GM15510 (cell line): Measurements from ENCODE around the gene EPYC.

Experiments used
- POLR2A ChIP-seq: IDR thresholded peaks from 3 replicates; pipeline ENCODE4 v1.6.1; 2011; ENCODE audit warnings: borderline replicate concordance; ENCODE audit not compliant: insufficient read length; ENCODE audit errors: extremely low read depth

The EPYC gene

DNA sequence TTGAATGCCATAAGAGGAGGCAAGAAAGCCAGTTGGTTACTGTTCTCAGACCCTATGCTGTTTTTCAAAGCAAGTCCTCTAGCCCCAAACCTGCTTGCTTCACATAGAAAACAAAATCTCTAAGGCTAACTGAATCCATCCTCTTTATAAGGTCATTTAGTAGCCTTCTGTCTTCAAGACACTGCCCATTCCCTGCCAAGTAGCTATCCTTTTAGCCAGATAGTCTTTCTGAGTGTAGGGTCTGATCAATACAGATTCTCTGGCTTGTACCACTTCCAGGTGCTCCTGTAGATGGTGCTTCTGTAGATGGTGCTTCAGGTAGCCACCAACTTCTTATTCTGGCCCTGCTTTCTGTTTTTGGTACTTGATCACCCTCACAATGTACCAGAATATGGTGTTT, 33.9 kb downstream of the EPYC start:
- TF ChIP-seq POLR2A, result no peak

DNA sequence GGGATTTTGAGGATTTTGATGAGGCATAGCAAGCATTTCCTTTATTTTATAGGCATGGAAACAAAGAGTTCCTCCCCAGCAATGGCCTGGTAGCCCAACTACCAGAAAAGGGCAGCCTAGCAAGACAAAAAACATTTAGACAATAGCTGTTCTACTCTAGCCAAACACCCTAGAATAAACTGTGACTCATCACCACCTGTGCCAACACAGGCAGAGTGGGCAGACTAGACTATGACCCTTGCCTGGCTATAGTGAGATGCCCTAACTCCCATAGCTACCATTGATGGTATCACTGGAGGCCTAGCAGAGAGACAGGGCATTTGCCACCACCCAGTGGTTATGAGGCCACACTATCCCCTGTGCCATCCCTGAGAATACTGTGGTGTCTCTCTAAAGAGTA, 34.3 kb downstream of the EPYC start:
- TF ChIP-seq POLR2A, result no peak

DNA sequence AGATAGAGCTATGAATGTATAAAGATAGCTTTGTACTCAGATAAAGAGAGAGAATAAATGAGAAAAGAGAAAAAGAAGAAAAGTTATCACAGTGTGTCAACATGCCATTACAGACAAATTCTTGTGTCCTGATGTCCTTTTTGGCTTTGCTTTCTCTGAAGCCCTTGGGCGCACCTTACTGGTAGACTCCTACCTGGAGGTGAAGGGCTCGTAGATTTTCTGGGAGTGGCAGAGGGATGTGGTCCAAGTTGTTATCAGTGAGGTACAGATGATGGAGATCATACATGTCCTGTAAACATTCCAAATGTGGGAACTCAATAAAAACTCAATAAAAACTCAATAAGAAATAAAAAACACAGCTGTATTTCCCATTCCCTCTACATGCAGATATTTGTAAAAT, 34.9 kb downstream of the EPYC start:
- TF ChIP-seq POLR2A, result no peak

DNA sequence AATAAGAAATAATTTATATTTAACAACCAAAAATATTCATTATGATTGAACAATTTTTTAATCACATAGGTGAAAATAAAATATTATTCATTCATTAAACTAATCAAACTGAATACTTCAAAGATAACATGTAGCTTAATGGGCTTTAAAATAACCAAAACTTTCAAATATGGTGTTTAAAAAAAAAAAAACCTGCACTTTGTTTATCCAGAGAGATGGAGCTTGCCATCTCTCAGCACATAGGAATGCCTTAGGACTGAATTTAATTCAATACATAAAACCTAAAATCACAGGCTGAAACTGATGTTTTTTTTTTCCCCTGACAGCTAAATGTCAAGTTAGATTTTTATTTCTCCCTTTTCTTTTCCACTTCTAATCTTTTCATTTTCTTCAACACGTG, 35.4 kb downstream of the EPYC start:
- TF ChIP-seq POLR2A, result no peak

DNA sequence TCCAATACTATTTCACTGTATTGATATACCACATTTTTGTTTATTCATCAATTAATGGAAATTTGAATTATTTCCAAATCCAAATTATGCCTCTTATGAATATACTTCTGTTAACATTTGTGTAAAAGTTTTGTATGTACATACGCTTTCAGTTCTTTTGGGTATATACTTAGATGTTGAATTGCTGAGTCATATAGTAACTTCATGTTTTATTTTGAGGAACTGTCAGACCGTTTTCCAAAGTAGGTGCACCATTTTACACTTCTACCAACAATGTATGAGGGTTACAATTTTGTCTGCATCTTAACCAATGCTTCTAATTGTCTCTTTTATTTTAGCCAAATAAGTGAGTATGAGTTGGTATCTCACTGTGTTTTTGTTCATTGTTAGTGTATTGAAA, 39.6 kb downstream of the EPYC start:
- no peak for TF ChIP-seq POLR2A

DNA sequence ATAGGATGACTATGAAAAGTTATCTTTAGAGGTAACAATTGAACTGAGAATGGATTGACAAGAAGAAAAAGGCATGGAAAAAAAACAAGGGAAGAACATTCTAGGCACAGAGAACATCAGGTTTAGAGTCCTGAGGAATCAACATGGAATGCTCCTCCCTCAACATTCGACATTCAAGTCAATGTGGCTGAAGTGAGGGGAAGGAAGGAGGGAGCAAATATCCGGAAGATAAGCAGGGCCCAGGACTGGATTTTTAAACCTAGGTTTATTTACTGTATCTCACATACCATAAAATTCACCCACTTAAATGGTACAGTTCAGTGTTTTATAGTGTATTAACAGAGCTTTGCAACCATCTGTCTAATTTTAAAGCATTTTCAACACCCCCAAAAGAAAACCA, 40.2 kb downstream of the EPYC start:
- TF ChIP-seq POLR2A, result no peak

DNA sequence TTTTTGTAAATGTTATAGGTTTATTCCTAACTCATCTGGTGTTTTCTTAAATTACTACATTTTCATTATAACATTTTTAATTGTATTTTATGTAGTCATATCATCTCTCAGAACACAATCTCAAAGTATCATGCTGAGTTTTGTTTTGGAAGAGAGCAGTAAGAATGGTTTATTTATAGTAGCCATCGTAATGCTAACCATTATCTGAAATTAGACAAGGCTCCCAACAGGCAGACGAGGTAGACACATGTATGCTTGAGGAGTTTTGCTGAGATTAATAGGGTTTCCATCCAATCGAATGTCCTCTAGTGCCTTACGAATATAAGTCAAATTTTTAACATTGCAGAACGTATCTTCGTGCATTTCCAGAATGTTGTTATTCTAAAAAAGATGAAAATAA, 40.8 kb downstream of the EPYC start:
- TF ChIP-seq POLR2A, result no peak

DNA sequence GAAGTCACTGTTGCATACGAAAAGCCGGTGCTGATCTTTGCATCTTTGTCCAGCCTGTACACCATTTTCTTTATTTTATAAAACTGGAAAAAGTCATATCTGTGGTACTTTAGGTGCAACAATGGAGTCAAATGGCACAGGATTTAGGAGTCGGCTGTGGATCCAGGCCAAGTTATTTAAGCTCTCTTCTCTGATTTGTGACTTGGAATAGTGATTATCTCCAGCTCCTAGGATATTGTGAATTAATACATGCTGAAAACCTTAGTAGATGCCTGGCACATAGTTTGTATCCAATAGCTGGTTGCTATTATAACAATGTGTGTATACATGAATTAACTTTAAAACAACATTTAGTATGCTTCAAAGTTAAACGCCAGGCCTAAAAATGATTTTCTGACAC, 43.6 kb downstream of the EPYC start:
- no peak for TF ChIP-seq POLR2A

DNA sequence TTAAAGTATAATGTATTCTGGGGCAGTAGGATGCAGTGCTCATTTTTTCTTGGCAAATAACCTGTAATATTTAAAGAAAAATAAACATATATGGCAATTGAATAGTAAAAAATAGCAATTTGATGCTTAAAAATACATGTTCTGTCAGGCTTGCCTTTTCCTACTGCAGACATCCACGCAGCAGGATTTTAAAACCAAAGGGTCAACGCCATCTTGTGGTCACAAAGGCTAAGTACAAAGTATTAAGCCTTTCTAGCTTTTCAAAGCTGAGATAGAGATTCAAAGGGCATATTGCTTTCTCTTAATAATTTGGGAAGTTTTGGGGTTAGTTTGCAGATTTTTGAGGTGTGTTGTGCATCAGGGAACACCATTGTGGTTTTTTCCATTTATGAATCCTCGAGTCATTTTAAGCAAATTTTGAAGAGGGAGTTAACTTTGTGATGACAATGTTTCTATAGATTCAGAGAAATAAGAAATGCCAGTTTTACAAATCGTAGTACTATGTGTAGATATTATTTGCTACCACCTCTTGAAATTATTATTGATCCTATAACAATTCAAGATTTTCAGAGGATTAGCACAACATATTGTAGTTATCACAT, 45.1 kb downstream of the EPYC start:
- no peak for TF ChIP-seq POLR2A

DNA sequence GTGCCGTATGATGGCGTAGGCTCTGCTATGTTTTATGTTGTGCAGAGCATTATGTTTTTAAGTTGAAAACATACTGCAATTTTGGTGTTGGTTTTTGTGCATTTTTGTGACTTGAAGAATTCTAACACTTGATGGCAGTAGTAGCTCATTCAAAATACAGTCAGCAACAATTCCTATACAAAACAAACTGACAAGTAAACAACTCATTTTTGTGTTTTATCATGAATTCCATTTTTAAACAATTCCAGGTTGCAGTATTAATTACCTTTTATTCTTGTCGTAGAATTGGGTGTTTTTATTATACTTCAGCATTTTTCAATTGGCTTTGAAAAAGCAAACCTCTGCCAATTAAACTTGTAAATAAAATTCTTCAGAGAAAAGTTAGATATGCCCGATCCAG, 45.7 kb downstream of the EPYC start:
- TF ChIP-seq POLR2A, result no peak

DNA sequence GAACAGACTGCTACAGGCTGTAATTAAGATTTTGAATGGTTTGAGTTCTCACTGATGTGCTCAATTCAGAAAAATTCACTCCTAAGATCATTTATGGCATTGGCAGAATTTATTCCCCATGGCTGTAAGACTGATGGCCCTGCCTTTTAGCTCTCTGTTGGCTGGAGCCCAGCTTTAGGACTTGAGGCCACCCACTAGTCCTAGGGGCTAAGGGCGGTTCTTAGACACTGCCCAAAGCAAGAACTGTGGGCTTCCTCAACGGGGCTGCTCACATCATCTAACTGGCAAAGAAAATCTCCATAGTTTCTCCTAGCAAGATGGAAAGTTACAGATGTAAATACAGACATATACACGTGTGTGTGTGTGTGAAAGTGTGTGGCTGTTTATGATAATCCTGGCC, 46.4 kb downstream of the EPYC start:
- TF ChIP-seq POLR2A, result no peak

DNA sequence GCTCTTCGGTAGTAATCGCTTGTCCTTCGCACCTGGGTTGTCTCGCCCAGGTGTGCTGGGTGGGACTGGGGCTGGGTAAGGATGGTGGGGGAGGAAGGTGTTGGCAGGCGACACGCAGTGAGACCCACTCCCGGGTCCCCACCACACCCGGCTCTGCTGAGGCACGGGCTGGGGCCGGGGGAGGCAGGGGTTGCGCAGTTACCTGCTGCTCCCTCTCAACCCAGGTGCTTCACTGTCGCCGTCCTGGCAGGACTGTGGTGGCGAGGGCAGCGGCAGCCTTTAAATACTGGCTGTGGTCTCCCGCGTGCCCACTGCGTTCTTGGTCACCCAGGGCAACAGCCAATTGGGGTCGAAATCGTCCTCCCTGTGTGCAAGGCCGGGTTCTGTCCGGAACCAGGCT, 49.9 kb downstream of the EPYC start, which contains the start of gene CCER1:
Gene CCER1 (minus strand): TSS at position 256 of the 400 bp plus-strand sequence. CDS start 434 bp downstream, outside the sequence.
- no peak for TF ChIP-seq POLR2A

DNA sequence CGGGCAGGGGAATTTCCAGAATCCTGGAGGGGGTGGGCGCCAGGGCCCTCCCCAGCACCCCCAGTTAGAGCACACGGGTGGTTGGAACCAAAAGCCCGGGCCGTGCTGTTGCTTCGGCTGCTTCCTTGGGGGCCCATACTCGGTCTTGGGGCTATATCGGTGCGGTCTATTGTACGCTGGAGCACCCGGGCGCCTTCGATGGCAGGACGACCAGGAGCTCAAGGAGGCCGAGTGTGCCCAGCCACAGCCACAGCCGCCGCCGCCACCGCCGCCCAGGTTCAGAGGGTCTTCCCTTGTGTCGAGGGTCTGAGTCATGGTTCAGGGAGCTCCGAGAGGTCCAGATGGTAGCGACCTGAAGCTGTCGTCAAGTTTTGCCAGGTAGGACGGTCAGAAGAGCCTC, 50.3 kb downstream of the EPYC start:
- TF ChIP-seq POLR2A, result no peak

DNA sequence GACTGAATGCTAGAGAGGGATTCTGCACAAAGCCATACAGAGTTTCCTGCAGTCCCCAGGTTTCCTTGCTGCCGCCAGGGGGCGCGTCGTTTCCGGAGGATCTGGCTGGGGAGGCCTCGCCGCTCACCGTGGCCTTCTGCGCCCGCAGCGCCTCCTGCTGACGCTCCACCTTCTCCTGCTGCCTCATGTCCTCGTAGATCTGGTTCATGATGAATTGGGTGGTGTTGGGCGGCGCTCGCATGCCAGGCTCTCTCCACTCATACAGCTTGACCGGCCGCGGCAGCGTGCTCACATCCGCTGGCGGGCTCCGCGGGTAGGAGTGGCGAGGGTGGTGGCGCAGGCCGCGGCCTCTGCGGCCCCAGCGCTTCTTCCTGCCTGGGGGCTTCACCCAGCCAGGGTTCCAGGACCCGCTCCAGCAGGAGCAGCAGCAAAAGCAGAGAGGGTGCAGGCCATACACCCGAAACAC, 50.8 kb downstream of the EPYC start:
- no peak for TF ChIP-seq POLR2A

DNA sequence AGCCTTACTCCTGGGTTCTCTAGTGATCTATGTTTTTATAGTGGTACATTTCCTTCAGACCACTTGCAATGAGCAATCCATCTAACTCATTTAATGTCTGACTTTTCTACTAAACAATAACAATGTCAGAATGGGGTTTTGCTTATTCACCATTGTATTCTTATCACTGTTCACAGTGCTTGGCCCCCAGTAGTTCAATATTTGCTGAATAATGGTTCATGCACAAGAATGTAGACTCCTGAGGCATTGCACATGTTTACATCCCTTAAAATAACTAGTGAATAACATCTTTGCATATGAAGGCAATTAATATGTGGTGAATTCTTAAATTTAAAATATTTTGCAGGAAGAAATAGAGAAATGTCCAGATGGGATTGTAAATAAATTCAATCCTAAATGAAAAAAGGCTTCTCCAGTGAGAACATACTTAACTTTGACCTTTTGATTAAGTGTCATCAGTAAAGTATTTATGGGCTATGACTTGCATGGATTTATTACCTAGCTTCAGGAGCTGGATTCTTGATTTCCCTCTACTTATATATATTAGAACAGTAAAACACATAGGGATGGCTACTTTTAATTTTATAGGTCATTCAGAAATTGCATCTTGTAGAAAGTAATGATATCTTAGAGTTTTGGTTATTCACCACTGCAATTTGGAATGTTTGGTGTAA, 53.2 kb downstream of the EPYC start:
- TF ChIP-seq POLR2A, result no peak

DNA sequence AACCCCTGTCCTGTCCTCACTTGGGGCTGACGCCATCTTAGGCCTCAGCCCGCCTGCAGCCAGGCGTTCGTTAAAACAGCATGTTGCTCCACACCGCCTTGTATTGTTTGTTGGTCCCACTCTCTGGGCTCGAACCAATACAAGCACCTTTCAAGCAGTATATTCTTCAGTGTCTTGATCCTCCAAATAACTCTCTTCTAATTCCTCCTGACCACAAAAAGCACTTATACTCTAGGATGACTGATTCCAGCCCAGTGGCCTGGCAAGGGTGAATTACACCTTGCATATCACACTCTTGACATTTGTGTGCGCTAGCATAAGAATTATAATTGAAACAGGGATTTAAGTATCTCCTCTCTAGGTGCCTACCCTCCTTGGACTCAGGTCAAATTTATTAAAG, 56.9 kb downstream of the EPYC start:
- no peak for TF ChIP-seq POLR2A
